SK-N-SH treated with all-trans-retinoic acid at 6 μM for 48 hours (cell line): Measurements from ENCODE around the gene TNIP1.

Source experiments
- ARNTL ChIP-seq: fragments of 450-650 bp; formaldehyde crosslinking; IDR thresholded peaks from 2 replicates; pipeline ENCODE4 v1.5.0; 2020; ENCODE audit warnings: low read depth, mild to moderate bottlenecking, moderate library complexity, borderline replicate concordance
- ESRRG ChIP-seq: fragments of 250-450 bp; sonication (Bioruptor Pico); IDR thresholded peaks from 2 replicates; pipeline ENCODE4 v1.6.1; 2021; ENCODE audit warnings: mild to moderate bottlenecking
- PPARA ChIP-seq: fragments of 250-450 bp; sonication (Bioruptor Pico); IDR thresholded peaks from 2 replicates; pipeline ENCODE4 v1.5.0; 2020; ENCODE audit warnings: mild to moderate bottlenecking, borderline replicate concordance
- RARB ChIP-seq: fragments of 250-450 bp; sonication (Bioruptor Pico); IDR thresholded peaks from 2 replicates; pipeline ENCODE4 v1.8.0; 2021; ENCODE audit warnings: mild to moderate bottlenecking, moderate library complexity

GRCh38 chr5:151031554-151031953 is 49.3 kb downstream of the TNIP1 start:
- no peak for TF ChIP-seq ESRRG (CRISPR knock-in tag)
- TF ChIP-seq RARB (CRISPR knock-in tag), result no peak
- no peak for TF ChIP-seq ARNTL (CRISPR knock-in tag)
- no peak for TF ChIP-seq PPARA
